Esophagus mucosa (tissue), 1 donor: Measurements from ENCODE around the gene RDH14. TPM values are rescaled to one million over a fixed set of nuclear protein-coding genes. Genes with fewer than 3 reads are reported as not detected.

Experiments
- ATAC-seq: fragments of 200-7000 bp; cut with Tn5 transposase; one replicate; pipeline ENCODE4 v1.9.1; 2020
- total RNA-seq: library from RNA; stranded (reverse); gene quantifications from one replicate; pipeline ENCODE4 v1.2.4, GENCODE V29; 2023
- donor health status: DM: yes; HTN: yes; CAD: no.

RDH14 gene
- total RNA-seq, 1 donor from 2014 or later: 11.2 TPM

- no peak for ATAC-seq
Measured at GRCh38 chr2:18560797-18561085, 288 bp upstream of the RDH14 start.

- no peak for ATAC-seq
Measured at GRCh38 chr2:18559531-18560030, 872 bp downstream of the RDH14 start.

GRCh38 chr2:18558458-18558857 lies 2.0 kb downstream of the RDH14 start:
- no peak for ATAC-seq

GRCh38 chr2:18557121-18557520 lies 3.3 kb downstream of the RDH14 start:
- no peak for ATAC-seq

- no peak for ATAC-seq
Measured at GRCh38 chr2:18552351-18553077, 7.9 kb downstream of the RDH14 start.

GRCh38 chr2:18551623-18552022 lies 8.8 kb downstream of the RDH14 start:
- ATAC-seq: no peak

- peak; percentile 79 for ATAC-seq
Measured at GRCh38 chr2:18551169-18551568, 9.3 kb downstream of the RDH14 start.

GRCh38 chr2:18550433-18550832 lies 10.0 kb downstream of the RDH14 start:
- ATAC-seq: no peak

- no peak for ATAC-seq
Measured at GRCh38 chr2:18549083-18549482, 11.4 kb downstream of the RDH14 start.

- no peak for ATAC-seq
Measured at GRCh38 chr2:18548621-18549020, 11.8 kb downstream of the RDH14 start.

- ATAC-seq: no peak
Measured at GRCh38 chr2:18546567-18546966, 13.9 kb downstream of the RDH14 start.

GRCh38 chr2:18545384-18545783 lies 15.1 kb downstream of the RDH14 start:
- no peak for ATAC-seq

GRCh38 chr2:18544171-18544570 lies 16.3 kb downstream of the RDH14 start:
- no peak for ATAC-seq

GRCh38 chr2:18540872-18541271 lies 19.6 kb downstream of the RDH14 start:
- ATAC-seq: no peak

- no peak for ATAC-seq
Measured at GRCh38 chr2:18536697-18537096, 23.8 kb downstream of the RDH14 start.

GRCh38 chr2:18536100-18536499 lies 24.4 kb downstream of the RDH14 start:
- peak; percentile 97 for ATAC-seq

GRCh38 chr2:18531194-18531593 lies 29.3 kb downstream of the RDH14 start:
- no peak for ATAC-seq

GRCh38 chr2:18527822-18528221 lies 32.6 kb downstream of the RDH14 start:
- no peak for ATAC-seq

- no peak for ATAC-seq
Measured at GRCh38 chr2:18527326-18527725, 33.1 kb downstream of the RDH14 start.

GRCh38 chr2:18526429-18526828 lies 34.0 kb downstream of the RDH14 start:
- no peak for ATAC-seq

GRCh38 chr2:18525852-18526251 lies 34.6 kb downstream of the RDH14 start:
- ATAC-seq: no peak

- no peak for ATAC-seq
Measured at GRCh38 chr2:18525236-18525635, 35.2 kb downstream of the RDH14 start.

GRCh38 chr2:18522484-18523146 lies 37.8 kb downstream of the RDH14 start:
- peak; percentile 61 for ATAC-seq
